HepG2 (cell line): ENCODE measurements around the gene UXS1. TPM values are rescaled to one million over a fixed set of nuclear protein-coding genes. Genes with fewer than 3 reads are reported as not detected.

ENCODE experiments used
- FOXC1 ChIP-seq: sonication (generic); formaldehyde crosslinking; IDR thresholded peaks from 2 replicates; pipeline ENCODE4 v1.8.0; 2022; ENCODE audit warnings: mild to moderate bottlenecking, missing genetic modification reagents, borderline replicate concordance
- IRX3 ChIP-seq: sonication (generic); formaldehyde crosslinking; IDR thresholded peaks from 2 replicates; pipeline ENCODE4 v1.8.1; 2023; ENCODE audit warnings: mild to moderate bottlenecking, low read depth, missing genetic modification reagents, borderline replicate concordance
- MXD1 ChIP-seq: sonication (generic); formaldehyde crosslinking; IDR thresholded peaks from 2 replicates; pipeline ENCODE4 v1.4.0; 2020; ENCODE audit warnings: mild to moderate bottlenecking, missing genetic modification reagents
- RAD51 ChIP-seq: fragments of 450-650 bp; IDR thresholded peaks from 2 replicates; pipeline ENCODE4 v1.6.1; 2016; ENCODE audit warnings: borderline replicate concordance
- RBM39 ChIP-seq: fragments of 200-400 bp; formaldehyde crosslinking; IDR thresholded peaks from one replicate; pipeline ENCODE4 v1.6.1; 2018; ENCODE audit warnings: antibody characterized with exemption, mild to moderate bottlenecking, low read depth, low read length; ENCODE audit not compliant: poor library complexity, severe bottlenecking
- TP53 ChIP-seq: sonication (generic); formaldehyde crosslinking; conservative IDR thresholded peaks from 2 replicates; pipeline ENCODE4 v1.4.0; 2020; ENCODE audit warnings: missing genetic modification reagents
- TRIM24 ChIP-seq: sonication (generic); formaldehyde crosslinking; IDR thresholded peaks from 2 replicates; pipeline ENCODE4 v1.8.0; 2022; ENCODE audit warnings: mild to moderate bottlenecking, missing genetic modification reagents
- ZNF274 ChIP-seq: sonication (generic); formaldehyde crosslinking; IDR thresholded peaks from 2 replicates; pipeline ENCODE4 v1.5.1; 2020; ENCODE audit warnings: mild to moderate bottlenecking, missing genetic modification reagents
- ZNF30 ChIP-seq: sonication (generic); formaldehyde crosslinking; IDR thresholded peaks from 2 replicates; pipeline ENCODE4 v1.5.0; 2020; ENCODE audit warnings: mild to moderate bottlenecking, missing genetic modification reagents
- ZNF33B ChIP-seq: sonication (generic); formaldehyde crosslinking; IDR thresholded peaks from 2 replicates; pipeline ENCODE4 v1.5.1; 2020; ENCODE audit warnings: mild to moderate bottlenecking, missing genetic modification reagents
- ZNF407 ChIP-seq: sonication (generic); formaldehyde crosslinking; IDR thresholded peaks from one replicate; pipeline ENCODE4 v1.5.1; 2020; ENCODE audit warnings: mild to moderate bottlenecking, missing genetic modification reagents; ENCODE audit errors: not compliant biosample characterization
- ZNF589 ChIP-seq: sonication (generic); formaldehyde crosslinking; conservative IDR thresholded peaks from 2 replicates; pipeline ENCODE4 v1.8.0; 2022; ENCODE audit warnings: mild to moderate bottlenecking, moderate library complexity, missing genetic modification reagents
- ZNF703 ChIP-seq: sonication (generic); formaldehyde crosslinking; IDR thresholded peaks from 2 replicates; pipeline ENCODE4 v1.5.1; 2020; ENCODE audit warnings: missing genetic modification reagents, mild to moderate bottlenecking, moderate library complexity, borderline replicate concordance
- ZNF724P ChIP-seq: sonication (generic); formaldehyde crosslinking; IDR thresholded peaks from 2 replicates; pipeline ENCODE4 v1.8.0; 2022; ENCODE audit warnings: missing genetic modification reagents, borderline replicate concordance
- ZNF788 ChIP-seq: sonication (generic); formaldehyde crosslinking; IDR thresholded peaks from 2 replicates; pipeline ENCODE4 v1.5.0; 2020; ENCODE audit warnings: mild to moderate bottlenecking, missing genetic modification reagents, borderline replicate concordance
- ZNF816 ChIP-seq: sonication (generic); formaldehyde crosslinking; IDR thresholded peaks from 2 replicates; pipeline ENCODE4 v1.8.0; 2022; ENCODE audit warnings: missing genetic modification reagents, mild to moderate bottlenecking, borderline replicate concordance
- ZSCAN21 ChIP-seq: sonication (generic); formaldehyde crosslinking; IDR thresholded peaks from 2 replicates; pipeline ENCODE4 v1.8.0; 2022; ENCODE audit warnings: mild to moderate bottlenecking, missing genetic modification reagents, moderate library complexity, borderline replicate concordance
- polyA plus RNA-seq, 8 experiments: library from polyadenylated mRNA; depleted of rRNA in 3 of 8; stranded (reverse) in 7 of 8; unstranded in 1 of 8; fragments of >200 nt; fragmentation: Illumina TruSeq in 4 of 8; extraction: Trizol in 4 of 8; gene quantifications; 2 replicates each; pipeline versions ENCODE4 v1.2.1 to v1.2.3, GENCODE V29; 2011 to 2016; ENCODE audit warnings: low read depth in 4 of 8, missing spikeins in 1 of 8, mixed read lengths in 1 of 8; ENCODE audit not compliant: insufficient read depth in 1 of 8
- total RNA-seq, 5 experiments: library from RNA; depleted of rRNA; stranded (reverse); fragments of >200 nt; fragmentation: Illumina TruSeq; extraction: Trizol; gene quantifications; 2 replicates each; pipeline ENCODE4 v1.2.3, GENCODE V29; 2016; ENCODE audit warnings: low read depth in 1 of 5
- TF ChIP-seq, protein P1 (sequence below): sonication (generic); formaldehyde crosslinking; IDR thresholded peaks from 2 replicates; pipeline ENCODE4 v1.5.0; 2020; ENCODE audit warnings: missing genetic modification reagents
- TF ChIP-seq, protein P2 (sequence below): sonication (generic); formaldehyde crosslinking; IDR thresholded peaks from 2 replicates; pipeline ENCODE4 v1.5.0; 2020; ENCODE audit warnings: mild to moderate bottlenecking, missing genetic modification reagents

UXS1 gene
- total and polyA plus RNA-seq, 2 of the 13 experiments (the other 11 are each of a cell fraction or from before 2014, with no cell fraction given), result 53.3 to 110 TPM

DNA sequence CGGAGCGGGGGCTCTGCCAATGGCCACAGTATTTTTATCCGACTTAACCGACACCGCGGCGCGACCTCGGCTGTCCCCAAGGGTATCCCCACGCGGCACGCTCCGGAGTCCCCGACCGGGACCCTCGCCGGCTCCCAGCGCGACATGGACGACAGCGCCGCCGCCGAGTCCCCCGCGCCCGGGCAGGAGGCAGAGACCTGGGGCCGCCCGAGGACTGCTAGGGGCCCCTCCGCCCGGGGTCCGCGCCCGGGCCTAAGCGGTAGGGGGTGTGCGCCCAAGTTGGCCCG, 468 bp downstream of the UXS1 start (continued):
- TF ChIP-seq, protein P1, sequence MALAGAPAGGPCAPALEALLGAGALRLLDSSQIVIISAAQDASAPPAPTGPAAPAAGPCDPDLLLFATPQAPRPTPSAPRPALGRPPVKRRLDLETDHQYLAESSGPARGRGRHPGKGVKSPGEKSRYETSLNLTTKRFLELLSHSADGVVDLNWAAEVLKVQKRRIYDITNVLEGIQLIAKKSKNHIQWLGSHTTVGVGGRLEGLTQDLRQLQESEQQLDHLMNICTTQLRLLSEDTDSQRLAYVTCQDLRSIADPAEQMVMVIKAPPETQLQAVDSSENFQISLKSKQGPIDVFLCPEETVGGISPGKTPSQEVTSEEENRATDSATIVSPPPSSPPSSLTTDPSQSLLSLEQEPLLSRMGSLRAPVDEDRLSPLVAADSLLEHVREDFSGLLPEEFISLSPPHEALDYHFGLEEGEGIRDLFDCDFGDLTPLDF (CRISPR knock-in tag), result no peak
- TF ChIP-seq ZNF30 (no peak), ZNF724P (peak; percentile 17; the same call in 1 of the 2 replicates), ZNF788 (no peak), RBM39 (peak; percentile 25), ZNF703 (peak; percentile 68; the same call in 1 of the 2 replicates), ZNF589 (CRISPR knock-in tag) (no peak), ZNF407 (CRISPR knock-in tag) (peak; percentile 90), TP53 (no peak), IRX3 (CRISPR knock-in tag) (no peak), TRIM24 (CRISPR knock-in tag) (no peak), ZSCAN21 (CRISPR knock-in tag) (0 out of 2 replicates have a peak, but pooled peaks have one; percentile 33), RAD51 (no peak), MXD1 (peak; percentile 58), FOXC1 (CRISPR knock-in tag) (peak; percentile 66; the same call in 1 of the 2 replicates), ZNF33B (0 out of 2 replicates have a peak, but pooled peaks have one; percentile 28), ZNF816 (CRISPR knock-in tag) (no peak), ZNF274 (CRISPR knock-in tag) (0 out of 2 replicates have a peak, but pooled peaks have one; percentile 70)
- TF ChIP-seq, protein P2, sequence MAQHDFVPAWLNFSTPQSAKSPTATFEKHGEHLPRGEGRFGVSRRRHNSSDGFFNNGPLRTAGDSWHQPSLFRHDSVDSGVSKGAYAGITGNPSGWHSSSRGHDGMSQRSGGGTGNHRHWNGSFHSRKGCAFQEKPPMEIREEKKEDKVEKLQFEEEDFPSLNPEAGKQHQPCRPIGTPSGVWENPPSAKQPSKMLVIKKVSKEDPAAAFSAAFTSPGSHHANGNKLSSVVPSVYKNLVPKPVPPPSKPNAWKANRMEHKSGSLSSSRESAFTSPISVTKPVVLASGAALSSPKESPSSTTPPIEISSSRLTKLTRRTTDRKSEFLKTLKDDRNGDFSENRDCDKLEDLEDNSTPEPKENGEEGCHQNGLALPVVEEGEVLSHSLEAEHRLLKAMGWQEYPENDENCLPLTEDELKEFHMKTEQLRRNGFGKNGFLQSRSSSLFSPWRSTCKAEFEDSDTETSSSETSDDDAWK (CRISPR knock-in tag), result no peak
